GM12801 (cell line): ENCODE results near the gene FAM89B.
A peak's percentile ranks its signal among the peaks of the same experiment; 100 is the strongest.

Source experiments
- TF ChIP-seq, protein P1 (sequence below): IDR thresholded peaks from one replicate; pipeline ENCODE4 v1.5.1; 2011; ENCODE audit warnings: control low read depth; ENCODE audit not compliant: insufficient read length; ENCODE audit errors: extremely low read depth

FAM89B gene

DNA sequence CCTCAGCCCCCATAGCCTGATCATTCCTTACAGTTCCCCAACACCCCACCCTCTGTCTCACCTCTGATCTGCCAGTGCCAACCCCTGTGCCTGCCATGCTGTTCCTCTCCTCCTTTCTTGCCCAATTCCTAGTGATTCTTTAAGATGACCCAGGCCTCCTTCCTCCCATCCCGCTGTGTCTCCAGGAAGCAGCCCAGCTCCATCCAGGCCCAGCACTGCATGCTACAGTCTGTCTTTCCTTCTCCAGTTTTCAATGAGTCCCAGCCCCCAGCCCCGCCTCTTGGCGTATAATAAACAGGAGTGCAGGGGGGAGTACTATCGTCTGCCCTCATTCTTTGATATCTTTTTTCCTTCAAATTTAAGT is 26.5 kb upstream of the FAM89B start:
- TF ChIP-seq, protein P1, sequence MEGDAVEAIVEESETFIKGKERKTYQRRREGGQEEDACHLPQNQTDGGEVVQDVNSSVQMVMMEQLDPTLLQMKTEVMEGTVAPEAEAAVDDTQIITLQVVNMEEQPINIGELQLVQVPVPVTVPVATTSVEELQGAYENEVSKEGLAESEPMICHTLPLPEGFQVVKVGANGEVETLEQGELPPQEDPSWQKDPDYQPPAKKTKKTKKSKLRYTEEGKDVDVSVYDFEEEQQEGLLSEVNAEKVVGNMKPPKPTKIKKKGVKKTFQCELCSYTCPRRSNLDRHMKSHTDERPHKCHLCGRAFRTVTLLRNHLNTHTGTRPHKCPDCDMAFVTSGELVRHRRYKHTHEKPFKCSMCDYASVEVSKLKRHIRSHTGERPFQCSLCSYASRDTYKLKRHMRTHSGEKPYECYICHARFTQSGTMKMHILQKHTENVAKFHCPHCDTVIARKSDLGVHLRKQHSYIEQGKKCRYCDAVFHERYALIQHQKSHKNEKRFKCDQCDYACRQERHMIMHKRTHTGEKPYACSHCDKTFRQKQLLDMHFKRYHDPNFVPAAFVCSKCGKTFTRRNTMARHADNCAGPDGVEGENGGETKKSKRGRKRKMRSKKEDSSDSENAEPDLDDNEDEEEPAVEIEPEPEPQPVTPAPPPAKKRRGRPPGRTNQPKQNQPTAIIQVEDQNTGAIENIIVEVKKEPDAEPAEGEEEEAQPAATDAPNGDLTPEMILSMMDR, result no peak

DNA sequence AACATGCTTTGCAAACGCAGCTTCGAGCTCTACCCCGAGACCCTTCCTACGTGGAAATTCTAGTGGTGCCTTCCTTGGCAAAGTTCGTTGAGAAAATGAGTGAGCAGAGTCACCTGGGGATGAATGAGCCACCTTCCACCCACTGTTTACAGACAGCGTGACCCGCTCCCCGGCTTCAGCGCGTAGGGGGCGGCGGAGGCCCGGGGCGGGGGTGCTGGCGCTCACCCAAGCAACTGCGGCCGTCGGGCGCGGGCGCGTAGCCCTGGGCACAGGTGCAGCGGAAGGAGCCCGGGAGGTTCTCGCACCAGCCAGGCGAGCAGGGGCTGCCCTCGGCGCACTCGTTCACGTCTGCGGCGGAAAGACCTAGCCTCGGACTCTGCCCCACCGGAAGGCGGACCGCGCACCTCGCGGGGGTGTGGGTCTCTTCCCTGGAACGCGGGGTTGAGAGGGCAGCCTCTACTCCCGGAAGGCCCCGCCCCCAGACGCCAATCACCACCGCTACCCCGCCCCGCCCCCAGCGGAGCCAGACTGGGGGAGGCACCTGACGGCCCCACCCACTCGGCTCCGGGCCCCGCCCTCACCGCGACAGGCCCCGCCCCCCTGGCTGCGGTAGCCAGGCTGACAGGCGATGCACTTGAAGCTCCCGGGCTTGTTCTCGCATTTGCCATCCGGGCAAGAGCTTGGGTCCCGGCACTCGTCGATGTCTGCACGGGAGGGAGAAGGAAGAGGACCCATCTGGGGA is 25.9 kb upstream of the FAM89B start:
- TF ChIP-seq, protein P1, result no peak

DNA sequence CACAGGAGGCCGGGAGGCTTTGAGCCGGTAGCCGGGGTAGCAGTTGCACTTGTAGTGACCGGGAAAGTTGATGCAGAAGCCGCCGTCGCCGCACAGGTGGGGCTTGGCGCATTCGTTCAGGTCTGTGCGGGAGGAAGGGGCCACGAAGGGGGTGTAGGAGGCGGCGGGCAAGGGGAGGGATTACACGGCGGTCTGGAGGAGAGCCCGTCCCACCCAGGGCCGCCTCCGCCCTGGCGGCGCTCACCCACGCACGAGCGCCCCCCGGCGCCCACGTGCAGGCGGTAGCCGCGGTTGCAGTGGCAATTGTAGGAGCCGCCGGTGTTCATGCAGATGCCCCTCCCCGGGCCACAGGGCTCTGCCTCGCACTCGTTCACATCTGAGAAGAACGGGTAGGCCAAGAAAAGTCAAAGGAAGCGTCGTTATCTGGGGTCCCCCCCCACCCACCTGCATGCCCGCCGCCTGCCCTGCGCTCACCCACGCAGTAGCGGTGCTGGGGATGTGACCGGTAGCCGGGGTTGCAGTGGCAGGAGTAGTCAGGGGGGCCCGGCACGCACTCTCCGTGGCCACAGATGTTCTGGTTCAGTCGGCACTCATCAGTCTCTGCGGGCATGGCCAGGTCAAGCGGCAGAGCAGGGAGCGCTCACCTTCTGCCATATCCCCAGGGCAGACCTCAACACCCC is 24.8 kb upstream of the FAM89B start:
- TF ChIP-seq, protein P1, result no peak

DNA sequence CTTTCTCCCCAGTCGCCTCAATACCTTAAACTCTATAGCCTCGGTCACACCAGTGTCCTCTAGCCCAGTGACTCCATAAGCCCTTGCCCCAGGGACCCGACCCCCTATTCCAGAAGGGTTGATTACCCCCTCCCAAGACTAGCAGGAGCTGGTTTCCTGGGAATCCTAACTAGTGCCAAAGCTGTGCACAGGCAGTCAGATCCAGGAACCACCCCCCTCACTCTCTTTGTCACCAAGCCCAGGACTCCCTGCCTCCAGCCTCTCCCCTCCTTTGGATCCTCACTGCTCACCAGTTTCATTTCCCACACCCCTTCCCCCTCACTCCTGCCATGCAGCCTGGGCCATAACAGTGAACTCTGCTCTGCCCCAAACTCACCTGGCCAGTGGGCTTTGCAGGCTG is 23.9 kb upstream of the FAM89B start:
- TF ChIP-seq, protein P1, result no peak

DNA sequence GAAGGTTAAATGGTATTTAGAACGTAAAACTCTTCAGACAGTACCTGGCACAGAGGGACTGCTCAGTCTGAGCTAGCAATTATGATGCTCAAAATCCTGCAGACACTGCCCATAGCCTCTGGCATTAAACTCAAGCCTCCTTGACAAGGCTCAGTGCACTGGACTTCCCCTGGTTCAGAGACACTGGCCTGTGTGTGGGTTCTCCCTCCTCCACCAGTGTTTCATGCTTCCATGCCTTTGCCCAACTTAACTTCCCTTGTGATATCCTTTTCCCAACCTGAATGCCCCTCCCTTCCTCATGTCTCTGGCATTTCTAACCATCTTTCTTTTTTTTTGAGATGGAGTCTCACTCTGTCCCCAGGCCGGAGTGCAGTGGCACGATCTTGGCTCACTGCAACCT is 23.2 kb upstream of the FAM89B start:
- TF ChIP-seq, protein P1, result no peak

DNA sequence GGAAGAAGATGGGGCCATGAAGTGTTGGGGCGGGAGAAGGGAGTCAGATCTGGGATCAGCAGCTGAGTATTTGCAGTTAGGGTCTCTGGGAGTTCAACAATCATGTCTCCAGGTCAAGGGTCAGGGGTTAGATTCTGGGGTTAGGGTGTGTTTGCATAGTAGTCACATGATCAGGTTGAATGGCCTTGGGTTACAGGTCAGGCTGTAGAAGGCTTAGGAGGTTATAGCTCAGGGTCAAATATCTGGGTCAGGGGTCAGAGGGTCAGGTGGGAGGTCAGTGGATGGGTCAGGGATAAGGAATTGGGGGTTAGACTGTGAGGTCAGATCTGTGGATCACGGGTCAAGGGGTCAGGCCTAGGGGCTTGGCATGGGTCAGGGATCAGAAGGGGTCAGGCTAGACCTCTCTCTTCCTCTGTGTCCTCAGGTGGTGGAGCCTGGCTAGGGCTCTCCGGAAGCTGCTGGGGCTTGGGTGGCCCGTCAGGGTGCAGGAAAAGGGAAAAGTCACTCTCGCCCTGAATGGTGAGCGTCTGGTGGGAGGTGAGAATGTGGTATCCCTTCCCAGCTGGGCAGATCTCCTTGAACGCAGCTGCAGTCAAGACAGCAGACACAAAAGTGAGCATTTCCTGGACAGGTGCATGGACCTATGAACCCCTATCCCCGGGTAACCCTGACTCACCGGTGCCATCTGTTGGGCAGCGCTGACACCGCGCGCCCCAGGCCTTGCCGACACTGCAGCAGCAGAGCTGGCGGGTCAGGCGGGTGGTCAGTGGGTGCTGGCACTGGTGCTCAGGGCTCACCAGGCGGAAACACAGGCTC is 20.6 kb upstream of the FAM89B start:
- TF ChIP-seq, protein P1, result peak; percentile 53

DNA sequence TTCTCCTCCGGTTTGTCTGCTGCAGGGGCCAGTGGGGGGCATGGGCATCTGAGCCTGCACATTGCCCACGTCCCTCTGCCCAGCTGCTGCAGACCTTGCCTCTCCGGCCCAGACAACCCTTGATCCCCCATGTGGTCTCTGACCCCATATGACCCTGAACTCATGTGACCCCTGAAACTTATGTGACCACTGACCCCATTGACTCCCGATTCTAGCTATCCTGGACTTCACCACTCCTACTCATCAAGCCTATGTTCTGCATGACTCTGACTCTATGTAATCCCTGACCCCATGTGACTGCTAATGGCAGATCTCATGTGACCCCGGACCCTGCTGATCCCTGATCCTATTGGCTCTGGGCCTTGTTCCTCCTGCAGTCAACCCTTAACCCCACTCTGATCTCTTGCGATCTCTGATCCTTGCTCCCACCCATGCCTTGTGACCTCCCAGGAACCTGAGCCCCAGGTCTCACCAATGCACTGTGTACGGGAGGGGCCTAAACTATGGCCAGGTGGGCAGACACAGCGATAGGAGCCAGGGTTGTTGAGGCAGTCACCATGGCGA is 19.9 kb upstream of the FAM89B start:
- TF ChIP-seq, protein P1, result no peak
